ENCODE measurements around the gene GAS5.

DNA sequence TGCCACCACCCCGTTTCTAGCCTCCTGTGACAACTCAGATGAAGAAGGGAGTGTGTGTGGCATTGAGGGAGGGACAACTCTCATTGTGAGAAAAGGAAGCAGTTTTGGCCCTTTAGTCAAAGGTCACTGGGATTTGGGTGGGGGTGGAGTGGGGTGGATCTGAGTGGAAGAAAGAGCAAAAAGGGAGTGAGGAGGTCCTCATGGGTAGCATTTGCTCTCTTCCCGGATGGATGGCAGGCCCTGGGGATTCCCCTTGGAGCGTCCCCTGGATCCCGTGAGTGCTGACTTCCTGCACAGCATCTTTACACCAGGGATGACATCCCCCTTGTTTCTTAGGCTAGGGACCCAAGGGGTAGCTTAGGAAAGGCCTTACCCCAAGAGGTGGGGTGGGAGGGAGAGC is 48.9 kb upstream of the GAS5 start:
- TF ChIP-seq POLR2AphosphoS5 (IDR thresholded peaks at IDR 0.05; ENCODE audit: low read depth, low read length): no peak
- TF ChIP-seq TAF1 (IDR thresholded peaks at IDR 0.05; ENCODE audit: low read depth, low read length): no peak
- no peak for TF ChIP-seq POLR2A (IDR thresholded peaks at IDR 0.05; ENCODE audit: low read depth, low read length)
- TF ChIP-seq PAX5 (IDR thresholded peaks at IDR 0.05; ENCODE audit: insufficient read depth, low read length, severe bottlenecking): no peak
